H9 (cell line): ENCODE measurements around the gene CCDC57. TPM values are rescaled to one million over a fixed set of nuclear protein-coding genes. Genes with fewer than 3 reads are reported as not detected.

Source experiments
- DNase-seq: peaks from one replicate; pipeline ENCODE4 v3.0.0-alpha.2; 2017
- H2AFZ ChIP-seq: one replicate; pipeline ENCODE4 v1.6.1; 2013; ENCODE audit warnings: mild to moderate bottlenecking, low read length, control low read depth, moderate library complexity
- H2AK5ac ChIP-seq: 2 replicates; pipeline ENCODE4 v1.6.1; 2013; ENCODE audit warnings: low read length, control low read depth, mixed read lengths; ENCODE audit not compliant: insufficient read length
- H2BK120ac ChIP-seq: one replicate; pipeline ENCODE4 v1.6.1; 2013; ENCODE audit warnings: low read depth, mild to moderate bottlenecking, low read length, control low read depth, inconsistent platforms; ENCODE audit not compliant: poor library complexity, severe bottlenecking
- H2BK12ac ChIP-seq: 2 replicates; pipeline ENCODE4 v1.6.1; 2013; ENCODE audit warnings: low read length, control low read depth, mixed read lengths, low read depth; ENCODE audit not compliant: insufficient read length
- H2BK15ac ChIP-seq: 2 replicates; pipeline ENCODE4 v1.6.1; 2013; ENCODE audit warnings: low read depth, low read length, control low read depth
- H2BK20ac ChIP-seq: one replicate; pipeline ENCODE4 v1.6.1; 2013; ENCODE audit warnings: low read depth, mild to moderate bottlenecking, low read length, control low read depth, inconsistent platforms; ENCODE audit not compliant: poor library complexity, severe bottlenecking
- H2BK5ac ChIP-seq: 2 replicates; pipeline ENCODE4 v1.6.1; 2013; ENCODE audit warnings: low read length, control low read depth, mixed read lengths; ENCODE audit not compliant: insufficient read length
- H3K14ac ChIP-seq: 2 replicates; pipeline ENCODE4 v1.6.1; 2013; ENCODE audit warnings: low read length, control low read depth; ENCODE audit not compliant: insufficient read depth
- H3K18ac ChIP-seq: 2 replicates; pipeline ENCODE4 v1.6.1; 2013; ENCODE audit warnings: low read depth, mild to moderate bottlenecking, mixed read lengths, low read length, control low read depth; ENCODE audit not compliant: insufficient read length
- H3K23ac ChIP-seq: 2 replicates; pipeline ENCODE4 v1.6.1; 2013; ENCODE audit warnings: low read length, control low read depth, mixed read lengths, low read depth; ENCODE audit not compliant: insufficient read length
- H3K23me2 ChIP-seq: 2 replicates; pipeline ENCODE4 v1.6.1; 2013; ENCODE audit warnings: low read depth, mild to moderate bottlenecking, mixed read lengths, low read length, control low read depth; ENCODE audit not compliant: insufficient read length, poor library complexity, severe bottlenecking
- H3K27ac ChIP-seq: 2 replicates; pipeline ENCODE4 v1.5.1; 2013; ENCODE audit warnings: low read length, control low read depth, mixed read lengths, low read depth; ENCODE audit not compliant: insufficient read length
- H3K27me3 ChIP-seq: 2 replicates; pipeline ENCODE4 v1.6.1; 2013; ENCODE audit warnings: low read length, control low read depth, inconsistent platforms; ENCODE audit not compliant: insufficient read depth
- H3K4ac ChIP-seq: 2 replicates; pipeline ENCODE4 v1.6.1; 2013; ENCODE audit warnings: low read depth, mild to moderate bottlenecking, control low read depth, inconsistent platforms, low read length, moderate library complexity
- H3K4me1 ChIP-seq: 2 replicates; pipeline ENCODE4 v1.6.1; 2013; ENCODE audit warnings: low read length, control low read depth, inconsistent platforms; ENCODE audit not compliant: insufficient read depth
- H3K4me2 ChIP-seq: 2 replicates; pipeline ENCODE4 v1.6.1; 2013; ENCODE audit warnings: low read length, control low read depth, mixed read lengths; ENCODE audit not compliant: insufficient read length, insufficient read depth
- H3K56ac ChIP-seq: 2 replicates; pipeline ENCODE4 v1.6.1; 2013; ENCODE audit warnings: low read depth, mild to moderate bottlenecking, mixed read lengths, low read length, control low read depth; ENCODE audit not compliant: insufficient read length
- H3K79me1 ChIP-seq: 2 replicates; pipeline ENCODE4 v1.6.1; 2013; ENCODE audit warnings: low read depth, mild to moderate bottlenecking, moderate library complexity, low read length, control low read depth, inconsistent platforms; ENCODE audit not compliant: insufficient read depth, poor library complexity, severe bottlenecking
- H3K79me2 ChIP-seq: 2 replicates; pipeline ENCODE4 v1.6.1; 2013; ENCODE audit warnings: low read length, control low read depth, inconsistent platforms; ENCODE audit not compliant: insufficient read depth
- H3K9ac ChIP-seq: 2 replicates; pipeline ENCODE4 v1.6.1; 2013; ENCODE audit warnings: low read length, control low read depth, mixed read lengths; ENCODE audit not compliant: insufficient read length; ENCODE audit errors: extremely low read depth
- H3K9me3 ChIP-seq: one replicate; pipeline ENCODE4 v1.6.1; 2013; ENCODE audit warnings: low read depth, low read length, inconsistent platforms; ENCODE audit not compliant: control insufficient read depth
- H3T11ph ChIP-seq: one replicate; pipeline ENCODE4 v1.6.1; 2013; ENCODE audit warnings: mild to moderate bottlenecking, low read length, control low read depth, inconsistent platforms
- H4K20me1 ChIP-seq: one replicate; pipeline ENCODE4 v1.6.1; 2013; ENCODE audit not compliant: control insufficient read depth, insufficient read length, insufficient read depth
- H4K5ac ChIP-seq: 2 replicates; pipeline ENCODE4 v1.6.1; 2013; ENCODE audit warnings: low read depth, mild to moderate bottlenecking, mixed read lengths, low read length, control low read depth; ENCODE audit not compliant: insufficient read length
- H4K8ac ChIP-seq: replicated peaks from 2 replicates; pipeline ENCODE4 v1.6.1; 2013; ENCODE audit warnings: low read length, control low read depth, mixed read lengths, low read depth; ENCODE audit not compliant: insufficient read length
- H4K91ac ChIP-seq: 2 replicates; pipeline ENCODE4 v1.6.1; 2013; ENCODE audit warnings: low read depth, mild to moderate bottlenecking, moderate library complexity, mixed read lengths, low read length, control low read depth; ENCODE audit not compliant: insufficient read length
- H3K27ac Mint-ChIP-seq, 3 experiments: 2 replicates in 2 of 3; 3 replicates in 1 of 3; pipeline ENCODE4 v1.8.0; 2020 to 2021; ENCODE audit warnings: mixed read lengths in 3 of 3, mild to moderate bottlenecking in 1 of 3, moderate library complexity in 1 of 3
- H3K27me3 Mint-ChIP-seq: 2 replicates; pipeline ENCODE4 v1.8.0; 2021; ENCODE audit warnings: low read depth, mild to moderate bottlenecking, moderate library complexity, mixed read lengths
- H3K36me3 Mint-ChIP-seq, 3 experiments: 2 replicates in 2 of 3; 3 replicates in 1 of 3; pipeline ENCODE4 v1.8.0; 2020 to 2021; ENCODE audit warnings: low read depth in 3 of 3, mixed read lengths in 3 of 3; ENCODE audit not compliant: insufficient read depth in 1 of 3
- H3K4me1 Mint-ChIP-seq, 2 experiments: 2 replicates each; pipeline ENCODE4 v1.8.0; 2020; ENCODE audit warnings: mixed read lengths in 2 of 2
- H3K4me3 Mint-ChIP-seq, 2 experiments: 2 replicates in 1 of 2; 3 replicates in 1 of 2; pipeline ENCODE4 v1.8.0; 2020 to 2021; ENCODE audit warnings: mild to moderate bottlenecking in 2 of 2, mixed read lengths in 2 of 2, moderate library complexity in 1 of 2
- H3K9me3 Mint-ChIP-seq, 2 experiments: 2 replicates in 1 of 2; 3 replicates in 1 of 2; pipeline ENCODE4 v1.8.0; 2020; ENCODE audit warnings: mild to moderate bottlenecking in 2 of 2, mixed read lengths in 2 of 2, moderate library complexity in 1 of 2
- WGBS: extraction: QIAGEN DNeasy Blood & Tissue Kit; methylation state at CpG from one replicate; pipeline ENCODE4 v1.1.7; 2013; ENCODE audit warnings: missing lambda C conversion rate, low lambda C conversion rate, mixed read lengths; ENCODE audit not compliant: insufficient read length; ENCODE audit errors: extremely low coverage; 5-methylcytosine and 5-hydroxymethylcytosine counted together
- total RNA-seq: library from RNA; stranded (reverse); gene quantifications from 2 replicates; pipeline ENCODE4 v1.2.1, GENCODE V29; 2021
- TF ChIP-seq, protein P1 (sequence below): fragments of 200-600 bp; sonication (generic); conservative IDR thresholded peaks from 3 replicates; pipeline ENCODE4 v1.8.0; 2021; ENCODE audit warnings: antibody characterized with exemption, mild to moderate bottlenecking

CCDC57 gene
- total RNA-seq, 1 experiment from 2014 or later: 11.0 TPM

DNA sequence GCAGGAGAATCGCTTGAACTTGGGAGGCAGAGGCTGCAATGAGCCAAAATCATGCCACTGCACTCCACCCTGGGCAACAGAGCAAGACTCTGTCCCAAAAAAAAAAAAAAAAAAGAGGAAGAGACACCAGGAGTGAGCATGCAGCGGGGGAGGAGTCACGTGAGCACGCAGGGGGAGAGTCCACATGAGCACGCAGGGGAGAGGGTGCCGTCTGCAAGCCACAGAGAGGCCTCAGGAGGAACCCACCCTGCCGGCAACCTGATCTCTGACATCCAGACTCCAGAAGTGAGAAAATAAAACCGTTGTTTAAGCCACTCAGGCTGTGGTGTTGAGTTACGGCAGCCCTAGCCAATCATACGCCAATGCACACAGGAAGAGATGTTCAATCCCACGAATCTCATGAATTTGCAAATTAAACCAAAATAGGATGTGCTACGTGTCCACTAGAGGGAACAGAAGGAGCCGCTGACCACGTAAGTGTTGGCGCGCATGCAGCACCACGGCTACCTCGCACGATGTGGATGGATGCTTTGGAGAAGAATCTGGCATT lies 42.2 kb downstream of the CCDC57 start:
- H2BK5ac ChIP-seq: no peak overlapping the region
- no peaks in the 10 kb centered on the region for H3K9me3 ChIP-seq
- H2BK20ac ChIP-seq: no peak overlapping the region
- H3K9ac ChIP-seq: no peak overlapping the region
- Mint-ChIP-seq H3K9me3 (peaks cover 0 to 5% of the 10 kb centered on the region in 2 experiments; a peak in 1 of 5 replicates), H3K4me1 (peaks cover 29 to 30% of the 10 kb centered on the region in 2 experiments), H3K4me3 (no peak overlapping the region), H3K27me3 (peaks cover 100% of the 10 kb centered on the region), H3K27ac (no peak overlapping the region), H3K36me3 (peaks cover 22 to 48% (median 42%) of the 10 kb centered on the region in 3 experiments; a peak in 6 of 7 replicates)
- no peaks in the 10 kb centered on the region for H3K23me2 ChIP-seq
- no peak overlapping the region for H2BK12ac ChIP-seq
- no peak overlapping the region for H2BK120ac ChIP-seq
- WGBS: no CpG with 5 or more reads among the region's 19 CpGs
- no peak overlapping the region for H3K56ac ChIP-seq
- H3T11ph ChIP-seq: no peak overlapping the region
- H3K27ac ChIP-seq: no peak overlapping the region
- no peak overlapping the region for H4K8ac ChIP-seq
- H4K20me1 ChIP-seq: no peaks in the 10 kb centered on the region
- no peak overlapping the region for H4K91ac ChIP-seq
- peaks cover 3% of the 10 kb centered on the region for H3K4me1 ChIP-seq
- H3K4me2 ChIP-seq: no peak overlapping the region
- H2AFZ ChIP-seq: no peak overlapping the region
- no peak overlapping the region for H3K18ac ChIP-seq
- no peak overlapping the region for H3K14ac ChIP-seq
- no peak overlapping the region for H3K4ac ChIP-seq
- H2AK5ac ChIP-seq: no peak overlapping the region
- H3K79me1 ChIP-seq: no peaks in the 10 kb centered on the region
- no peaks in the 10 kb centered on the region for H3K79me2 ChIP-seq
- no peak for DNase-seq
- TF ChIP-seq, protein P1, sequence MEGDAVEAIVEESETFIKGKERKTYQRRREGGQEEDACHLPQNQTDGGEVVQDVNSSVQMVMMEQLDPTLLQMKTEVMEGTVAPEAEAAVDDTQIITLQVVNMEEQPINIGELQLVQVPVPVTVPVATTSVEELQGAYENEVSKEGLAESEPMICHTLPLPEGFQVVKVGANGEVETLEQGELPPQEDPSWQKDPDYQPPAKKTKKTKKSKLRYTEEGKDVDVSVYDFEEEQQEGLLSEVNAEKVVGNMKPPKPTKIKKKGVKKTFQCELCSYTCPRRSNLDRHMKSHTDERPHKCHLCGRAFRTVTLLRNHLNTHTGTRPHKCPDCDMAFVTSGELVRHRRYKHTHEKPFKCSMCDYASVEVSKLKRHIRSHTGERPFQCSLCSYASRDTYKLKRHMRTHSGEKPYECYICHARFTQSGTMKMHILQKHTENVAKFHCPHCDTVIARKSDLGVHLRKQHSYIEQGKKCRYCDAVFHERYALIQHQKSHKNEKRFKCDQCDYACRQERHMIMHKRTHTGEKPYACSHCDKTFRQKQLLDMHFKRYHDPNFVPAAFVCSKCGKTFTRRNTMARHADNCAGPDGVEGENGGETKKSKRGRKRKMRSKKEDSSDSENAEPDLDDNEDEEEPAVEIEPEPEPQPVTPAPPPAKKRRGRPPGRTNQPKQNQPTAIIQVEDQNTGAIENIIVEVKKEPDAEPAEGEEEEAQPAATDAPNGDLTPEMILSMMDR: no peak
- H4K5ac ChIP-seq: no peak overlapping the region
- H3K27me3 ChIP-seq: peaks cover 41% of the 10 kb centered on the region
- H3K23ac ChIP-seq: no peak overlapping the region
- H2BK15ac ChIP-seq: no peak overlapping the region
